Gastrocnemius medialis (tissue), 4 donors: ENCODE results near the gene PSTPIP1.

ENCODE experiments used
- POLR2A ChIP-seq, 2 donors: fragments of 450-650 bp; IDR thresholded peaks; one replicate each; pipeline ENCODE4 v1.6.1; 2017; ENCODE audit warnings: antibody characterized with exemption in 2 of 2, mild to moderate bottlenecking in 2 of 2, moderate library complexity in 2 of 2
- TF ChIP-seq, protein P1 (sequence below), 5 experiments: fragments of 450-650 bp in 3 of 5; fragments of 200-600 bp in 2 of 5; sonication (generic) in 2 of 5; IDR thresholded peaks in 4 of 5; conservative IDR thresholded peaks in 1 of 5; 1 replicate in 4 of 5; 2 replicates in 1 of 5; pipeline ENCODE4 v1.5.1; 2016 to 2019; ENCODE audit warnings: antibody characterized with exemption in 5 of 5, mild to moderate bottlenecking in 3 of 5, moderate library complexity in 3 of 5

DNA sequence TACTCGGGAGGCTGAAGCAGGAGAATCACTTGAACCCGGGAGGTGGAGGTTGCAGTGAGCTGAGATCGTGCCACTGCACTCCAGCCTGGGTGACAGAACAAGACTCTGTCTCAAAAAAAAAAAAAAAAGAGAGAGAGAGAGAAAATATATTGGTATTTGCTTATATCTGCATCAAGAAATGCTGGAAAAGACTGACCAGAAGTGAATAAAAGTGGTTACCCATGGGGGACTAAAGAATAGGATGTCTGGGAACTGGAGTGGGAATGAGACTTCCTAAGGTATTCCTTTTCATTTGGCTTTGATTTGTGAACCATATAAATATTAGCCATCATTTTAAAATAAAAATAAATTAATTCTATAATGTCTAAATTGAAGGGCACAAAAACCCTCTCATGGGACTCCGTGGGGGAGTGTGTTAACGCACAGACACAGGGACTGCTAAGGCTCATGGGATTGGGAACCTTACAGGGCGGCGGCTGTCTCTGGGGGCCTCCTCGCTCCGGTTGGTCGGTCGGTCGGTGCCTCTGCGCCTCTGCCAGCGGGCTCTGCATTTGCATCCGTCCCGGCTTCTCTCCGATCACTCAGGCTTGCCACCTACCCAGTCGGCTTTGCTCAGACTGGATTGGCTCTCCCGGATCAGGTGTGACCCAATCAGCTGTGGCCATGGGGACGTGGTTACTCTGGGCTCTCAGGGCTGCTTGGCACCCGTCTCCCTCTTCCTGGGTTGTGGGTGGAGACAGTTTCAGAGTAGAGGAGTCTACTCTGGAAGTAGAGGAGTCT, 88.6 kb downstream of the PSTPIP1 start:
- no peak for TF ChIP-seq POLR2A (IDR thresholded peaks at IDR 0.05)
- TF ChIP-seq, protein P1, sequence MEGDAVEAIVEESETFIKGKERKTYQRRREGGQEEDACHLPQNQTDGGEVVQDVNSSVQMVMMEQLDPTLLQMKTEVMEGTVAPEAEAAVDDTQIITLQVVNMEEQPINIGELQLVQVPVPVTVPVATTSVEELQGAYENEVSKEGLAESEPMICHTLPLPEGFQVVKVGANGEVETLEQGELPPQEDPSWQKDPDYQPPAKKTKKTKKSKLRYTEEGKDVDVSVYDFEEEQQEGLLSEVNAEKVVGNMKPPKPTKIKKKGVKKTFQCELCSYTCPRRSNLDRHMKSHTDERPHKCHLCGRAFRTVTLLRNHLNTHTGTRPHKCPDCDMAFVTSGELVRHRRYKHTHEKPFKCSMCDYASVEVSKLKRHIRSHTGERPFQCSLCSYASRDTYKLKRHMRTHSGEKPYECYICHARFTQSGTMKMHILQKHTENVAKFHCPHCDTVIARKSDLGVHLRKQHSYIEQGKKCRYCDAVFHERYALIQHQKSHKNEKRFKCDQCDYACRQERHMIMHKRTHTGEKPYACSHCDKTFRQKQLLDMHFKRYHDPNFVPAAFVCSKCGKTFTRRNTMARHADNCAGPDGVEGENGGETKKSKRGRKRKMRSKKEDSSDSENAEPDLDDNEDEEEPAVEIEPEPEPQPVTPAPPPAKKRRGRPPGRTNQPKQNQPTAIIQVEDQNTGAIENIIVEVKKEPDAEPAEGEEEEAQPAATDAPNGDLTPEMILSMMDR (IDR thresholded peaks at IDR 0.05 in 4 of 5, conservative IDR thresholded peaks at IDR 0.05 in 1 of 5), result no peak
